Hepatocyte (in vitro differentiated cells): ENCODE data around the gene DLK2.

Source experiments
- CTCF ChIP-seq: fragments of 200-600 bp; sonication (generic); IDR thresholded peaks from 2 replicates; pipeline ENCODE4 v1.5.1; 2016; ENCODE audit warnings: antibody characterized with exemption, mild to moderate bottlenecking; ENCODE audit not compliant: poor library complexity
- EZH2 ChIP-seq: fragments of 200-600 bp; sonication (generic); IDR thresholded peaks from 2 replicates; pipeline ENCODE4 v1.6.1; 2016; ENCODE audit warnings: antibody characterized with exemption, mild to moderate bottlenecking, borderline replicate concordance
- EZH2phosphoT487 ChIP-seq: fragments of 200-600 bp; sonication (generic); IDR thresholded peaks from one replicate; pipeline ENCODE4 v1.6.1; 2018; ENCODE audit warnings: antibody characterized with exemption, mild to moderate bottlenecking, low read depth, moderate library complexity; ENCODE audit not compliant: unreplicated experiment, severe bottlenecking

DNA sequence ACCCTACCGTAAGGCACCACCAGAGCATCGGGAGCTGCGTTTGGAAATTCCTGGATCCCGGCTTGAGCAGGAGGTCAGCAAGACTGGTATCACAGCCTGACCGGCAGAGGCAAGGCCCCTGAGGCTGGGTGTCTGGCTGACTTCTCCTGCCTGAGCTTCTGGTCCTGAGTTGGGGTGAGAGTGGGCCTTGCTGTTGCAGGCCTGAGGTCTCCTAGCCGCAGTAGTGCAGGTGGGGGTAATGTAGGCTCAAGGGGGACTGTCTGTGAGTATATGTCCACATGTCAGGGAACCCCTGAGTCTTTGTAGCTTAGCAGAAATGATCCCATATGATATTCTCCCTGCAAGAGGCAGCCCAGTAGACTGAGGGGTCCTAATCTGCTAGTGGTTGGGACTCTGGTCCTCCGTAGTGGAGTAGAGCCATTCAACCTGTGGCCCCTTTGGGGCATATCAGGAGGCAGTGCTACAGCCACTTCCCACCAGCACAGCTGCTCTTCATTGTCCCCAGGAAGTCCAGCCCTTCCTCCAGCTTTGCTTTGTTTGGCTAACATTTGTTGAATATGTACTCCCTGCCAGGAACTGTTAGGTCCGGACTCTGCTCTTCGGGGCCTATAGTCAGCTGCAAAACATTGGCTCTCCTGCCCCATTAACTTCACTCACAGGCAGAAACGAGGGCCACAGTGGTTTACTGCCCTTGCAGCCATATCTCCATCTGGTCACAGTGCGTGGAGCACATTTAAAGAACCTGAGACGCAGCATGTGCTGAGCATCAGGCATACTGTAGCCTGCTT is 43.9 kb upstream of the DLK2 start:
- TF ChIP-seq CTCF = no peak
- TF ChIP-seq EZH2phosphoT487 = no peak
- no peak for TF ChIP-seq EZH2
